ENCODE measurements around the gene ANKRD23.

The ANKRD23 gene

DNA sequence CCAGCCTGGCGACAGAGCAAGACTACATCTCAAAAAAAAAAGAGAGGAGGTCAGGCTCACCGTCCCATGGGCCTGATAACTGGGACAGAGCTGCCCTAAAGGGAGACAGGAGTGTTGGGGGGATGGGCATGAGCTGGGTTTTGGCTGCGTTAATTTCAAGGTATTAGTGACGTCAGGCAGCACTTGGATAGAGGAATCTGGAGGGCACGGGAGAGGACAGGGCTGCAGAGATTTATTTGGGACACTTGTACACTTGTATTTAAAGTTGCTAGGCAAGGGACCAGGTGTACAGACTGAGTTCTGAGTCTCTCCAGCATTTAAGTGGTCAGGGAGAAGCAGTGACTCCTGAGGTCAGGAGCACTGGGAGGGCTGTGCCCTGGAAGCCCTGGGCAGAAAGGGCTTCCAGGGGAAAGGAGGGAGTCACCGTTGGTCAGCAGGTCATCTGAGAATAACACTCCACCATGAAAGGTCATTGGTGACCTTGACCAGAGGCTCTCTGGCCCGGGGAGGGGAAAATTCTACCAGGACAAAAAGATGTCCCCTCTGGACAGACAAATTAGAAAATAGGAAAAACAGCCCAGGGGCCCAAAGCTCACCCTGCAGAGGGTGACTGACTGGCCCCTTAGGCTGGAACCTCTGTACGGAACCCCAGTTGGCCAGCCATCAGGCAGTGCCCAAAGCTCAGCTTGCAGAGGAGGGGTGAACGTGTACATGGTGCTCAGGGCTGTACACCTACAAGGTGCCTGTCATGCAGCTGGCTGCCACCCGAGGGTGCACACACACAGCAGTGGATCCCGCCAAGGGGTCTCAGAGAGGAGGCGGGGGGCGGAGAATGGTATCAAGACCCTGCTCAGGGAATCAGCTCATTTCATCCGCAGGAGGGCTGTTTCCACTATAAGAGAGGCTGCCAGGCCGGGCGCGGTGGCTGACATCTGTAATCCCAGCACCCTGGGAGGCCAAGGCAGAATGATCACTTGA lies 50.8 kb downstream of the ANKRD23 start:
- no peak for DNase-seq

DNA sequence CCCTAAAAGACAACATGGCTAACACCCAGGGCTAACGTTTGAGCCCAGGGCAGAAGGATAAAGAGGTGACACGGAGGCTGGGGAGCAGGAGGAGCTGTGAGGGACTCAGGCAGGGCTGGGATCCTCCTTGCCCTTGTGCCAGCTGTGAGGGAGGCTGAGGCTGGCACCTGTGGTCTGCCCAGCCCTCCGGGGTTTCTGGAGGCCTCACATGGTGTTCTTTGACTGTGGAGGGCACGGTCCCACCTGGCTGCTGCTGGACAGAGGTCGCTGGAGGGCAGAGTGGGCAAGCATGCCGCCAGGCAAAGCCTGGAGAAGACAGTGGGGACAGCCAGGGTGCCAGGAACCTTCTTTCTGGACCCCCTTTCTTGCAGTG lies 54.6 kb downstream of the ANKRD23 start:
- no peak for DNase-seq

DNA sequence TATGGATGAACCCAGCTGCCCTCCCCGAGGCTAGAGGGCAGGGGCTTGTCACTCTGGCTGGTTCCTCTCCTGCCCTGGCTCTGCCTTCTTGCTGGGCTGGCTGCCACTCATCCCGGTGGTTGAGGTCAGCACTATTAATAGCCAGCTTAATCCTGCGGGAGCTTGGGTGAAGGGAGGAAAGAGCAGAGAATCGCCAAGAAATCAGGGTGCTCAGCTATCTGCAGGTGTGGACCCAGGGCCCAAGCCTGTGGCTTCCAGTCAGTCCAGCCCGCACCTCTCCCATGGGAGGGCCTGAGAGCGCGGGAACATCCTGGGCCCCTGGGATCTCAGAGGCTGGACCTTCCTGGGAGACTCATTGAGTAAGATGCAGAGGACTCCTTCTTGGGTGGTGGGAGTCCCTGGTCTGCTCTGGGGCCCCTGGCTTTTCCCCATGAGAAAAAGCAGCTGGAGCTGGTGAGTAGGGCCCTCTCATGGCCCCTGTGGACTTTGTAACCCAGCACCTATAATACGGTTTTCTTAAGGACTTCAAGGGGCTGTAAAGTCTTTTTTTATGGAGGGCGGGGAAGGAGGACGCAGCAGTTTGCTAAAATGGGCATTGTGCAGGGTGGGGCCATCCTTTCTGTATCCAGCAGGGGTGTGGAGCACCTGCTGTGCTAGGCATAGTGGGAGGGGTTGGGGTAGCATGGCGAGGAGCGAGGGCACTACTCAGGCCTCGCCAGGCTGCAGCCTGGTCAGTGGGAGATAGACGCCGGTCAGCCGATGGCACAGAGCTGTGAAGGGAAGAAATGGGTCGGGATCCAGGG lies 55.2 kb downstream of the ANKRD23 start:
- no peak for DNase-seq
